ENCODE results near the gene EML4.

Gene EML4

DNA sequence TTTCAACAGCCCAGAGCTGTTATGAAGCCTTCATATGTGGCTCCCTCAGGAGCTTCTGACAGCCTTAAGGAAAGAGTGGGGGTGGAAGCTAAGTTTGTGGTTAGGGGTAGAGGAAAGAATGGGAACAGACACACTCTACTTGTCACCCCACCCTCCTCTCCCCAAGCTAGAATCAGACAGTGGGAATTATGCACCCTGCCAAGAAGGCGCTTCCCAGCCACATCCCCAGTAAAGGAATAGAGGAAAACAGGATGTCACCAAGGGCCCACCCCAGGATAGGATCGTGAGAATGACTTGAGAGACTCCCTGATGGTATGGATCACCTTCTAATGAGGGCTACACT, 32.4 kb upstream of the EML4 start:
- no peak for DNase-seq (ENCODE audit: low read depth in 2 of 3, low spot score in 1 of 3)

DNA sequence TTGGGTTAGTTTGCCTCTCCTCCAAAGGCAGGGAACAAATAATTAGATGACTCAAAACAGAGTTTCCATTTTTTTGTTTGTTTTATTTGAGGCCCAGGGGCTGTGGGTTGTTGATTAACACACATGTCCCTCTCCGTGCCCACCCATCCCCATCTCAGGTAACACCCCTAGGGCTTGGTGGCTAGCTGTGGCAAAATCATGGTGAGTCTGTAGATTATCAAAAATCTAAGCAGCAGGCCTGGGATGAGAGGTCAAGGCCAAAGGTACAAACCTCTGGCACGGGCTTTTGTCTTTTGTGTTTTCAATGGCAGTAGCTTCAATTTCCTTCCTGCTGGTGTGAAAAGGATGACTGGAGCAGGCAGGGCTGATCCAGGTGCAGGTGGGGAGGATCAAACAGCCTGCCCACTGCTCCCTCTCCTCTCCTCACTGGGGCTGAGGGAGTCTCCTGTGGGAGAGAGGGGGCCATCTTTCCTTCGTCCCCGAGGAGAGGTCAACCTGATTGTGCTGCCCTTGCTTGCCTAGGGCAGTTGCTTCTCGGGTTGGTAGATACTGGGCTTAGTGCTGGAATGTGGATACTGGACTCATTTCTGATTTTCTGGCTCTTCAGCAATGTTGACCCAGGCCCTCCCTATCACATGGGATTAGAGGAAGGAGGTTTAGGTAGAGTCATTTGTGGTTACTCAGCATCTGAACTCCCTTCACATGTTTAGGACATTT, 31.9 kb upstream of the EML4 start:
- DNase-seq (ENCODE audit: low read depth in 2 of 3, low spot score in 1 of 3) = no peak

DNA sequence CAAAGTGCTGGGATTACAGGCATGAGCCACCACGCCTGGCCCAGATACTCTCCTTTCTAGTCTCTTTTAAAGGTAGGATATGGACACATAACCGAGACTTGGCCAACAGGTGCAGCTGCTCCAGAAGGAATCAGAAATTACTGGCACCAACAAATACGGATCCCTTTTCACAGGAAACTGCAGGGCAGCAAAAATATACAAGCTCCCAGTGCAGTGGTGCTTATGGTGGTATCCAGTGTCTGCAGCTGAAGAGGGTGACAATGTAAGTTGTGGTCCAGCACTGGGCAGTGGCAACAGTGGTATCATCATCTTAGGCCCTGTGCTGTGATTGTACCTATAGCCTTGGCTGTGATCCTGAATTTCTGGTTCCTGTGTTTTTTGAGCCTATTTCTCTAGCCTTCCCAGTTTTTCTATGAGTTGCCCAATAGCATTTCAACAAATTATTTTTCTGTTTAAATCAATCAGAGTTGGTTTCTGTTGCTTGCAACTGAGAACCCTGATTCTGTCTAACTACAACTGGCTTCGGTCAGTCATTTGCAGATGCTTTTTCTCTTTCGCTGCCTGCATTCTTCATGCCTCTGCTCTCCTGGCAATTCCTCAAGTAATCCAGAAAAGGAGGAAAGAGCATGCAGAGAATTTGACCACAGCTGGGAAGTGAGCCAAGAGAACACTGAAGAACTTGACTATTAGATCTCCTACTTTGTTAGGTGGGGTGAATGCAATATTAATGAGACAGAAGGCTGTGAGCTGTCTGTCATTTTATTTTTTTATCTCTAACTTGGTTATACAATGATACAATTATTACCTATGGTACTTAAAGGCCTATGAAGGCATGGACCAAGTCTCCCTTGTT, 30.8 kb upstream of the EML4 start:
- no peak for DNase-seq (ENCODE audit: low read depth in 2 of 3, low spot score in 1 of 3)

DNA sequence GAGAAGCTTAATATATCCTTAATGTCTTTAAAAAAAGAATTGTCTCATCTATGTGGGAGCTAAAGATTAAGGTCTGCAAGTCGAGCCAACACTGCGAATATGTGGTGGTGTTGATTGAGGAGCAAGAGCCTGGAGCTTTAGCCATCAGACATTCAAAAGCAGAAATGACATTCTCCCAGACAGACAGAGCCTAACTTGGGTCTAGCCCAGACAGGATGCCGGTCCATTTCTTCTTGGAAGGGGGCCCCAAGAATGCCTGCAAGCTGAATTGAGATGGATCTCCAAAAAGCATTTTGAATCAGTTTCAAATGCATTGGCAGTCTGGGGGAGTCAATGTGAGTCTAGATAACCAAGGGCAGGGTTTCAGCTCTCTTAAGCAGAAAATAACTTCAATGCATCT, 30.1 kb upstream of the EML4 start:
- no peak for DNase-seq (ENCODE audit: low read depth in 2 of 3, low spot score in 1 of 3)

DNA sequence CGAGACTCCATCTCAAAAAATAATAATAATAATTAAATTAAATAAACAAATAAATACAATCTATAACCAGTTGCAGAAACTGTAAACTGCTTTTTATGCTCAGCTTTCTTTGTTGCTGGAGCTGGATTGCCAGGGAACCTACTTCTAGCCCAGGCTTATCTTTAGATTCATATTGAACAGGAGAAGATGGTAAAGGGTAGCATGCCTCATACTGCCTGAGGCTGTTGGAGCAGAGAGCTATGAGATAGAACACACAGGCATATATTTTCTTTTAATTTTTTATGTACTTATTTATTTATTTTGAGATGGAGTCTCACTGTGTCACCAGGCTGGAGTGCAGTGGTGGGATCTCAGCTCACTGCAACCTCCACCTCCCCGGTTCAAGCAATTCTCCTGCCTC, 28.7 kb upstream of the EML4 start:
- DNase-seq (ENCODE audit: low read depth in 2 of 3, low spot score in 1 of 3) = no peak

DNA sequence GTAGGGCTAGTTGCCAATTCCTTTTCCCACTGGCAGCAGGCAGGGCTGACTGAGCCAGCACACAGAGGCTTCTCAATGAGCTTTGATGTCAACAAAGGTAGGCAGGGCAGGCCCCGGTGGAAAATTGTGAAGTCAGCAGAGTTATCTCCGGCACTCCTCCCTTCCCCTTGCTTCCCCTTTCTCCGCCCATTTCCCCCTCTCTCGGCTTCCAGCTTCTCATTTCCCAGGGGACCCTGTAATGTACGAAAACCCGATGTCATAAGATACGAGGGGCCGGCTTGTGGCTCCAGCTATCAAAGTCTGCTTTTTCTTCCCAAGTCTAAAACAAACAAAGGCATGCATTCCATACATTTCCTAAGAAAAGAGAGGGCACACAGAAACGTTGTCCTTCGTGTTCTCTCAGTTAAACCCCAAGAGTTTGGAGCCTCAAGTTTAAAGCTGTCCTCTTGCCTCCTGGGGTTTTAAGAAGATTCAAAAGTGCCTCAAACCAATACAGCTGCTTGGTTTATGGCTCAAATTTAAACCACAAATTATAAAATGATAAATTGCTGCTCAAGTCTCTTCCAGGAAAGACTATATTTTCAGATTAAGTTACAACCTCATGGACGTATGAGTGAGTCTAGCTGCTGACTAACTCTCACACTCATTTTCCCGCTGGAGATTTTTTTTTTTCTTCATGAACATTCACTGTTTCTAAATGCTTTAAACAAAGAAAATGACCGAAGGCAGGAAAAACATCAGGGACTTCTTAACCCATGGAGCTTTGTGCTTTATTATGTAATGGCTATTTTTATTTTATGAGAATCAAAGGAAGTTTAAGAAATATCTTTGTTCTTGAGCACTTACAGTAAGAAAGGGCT, 27.2 kb upstream of the EML4 start:
- no peak for DNase-seq (ENCODE audit: low read depth in 2 of 3, low spot score in 1 of 3)

DNA sequence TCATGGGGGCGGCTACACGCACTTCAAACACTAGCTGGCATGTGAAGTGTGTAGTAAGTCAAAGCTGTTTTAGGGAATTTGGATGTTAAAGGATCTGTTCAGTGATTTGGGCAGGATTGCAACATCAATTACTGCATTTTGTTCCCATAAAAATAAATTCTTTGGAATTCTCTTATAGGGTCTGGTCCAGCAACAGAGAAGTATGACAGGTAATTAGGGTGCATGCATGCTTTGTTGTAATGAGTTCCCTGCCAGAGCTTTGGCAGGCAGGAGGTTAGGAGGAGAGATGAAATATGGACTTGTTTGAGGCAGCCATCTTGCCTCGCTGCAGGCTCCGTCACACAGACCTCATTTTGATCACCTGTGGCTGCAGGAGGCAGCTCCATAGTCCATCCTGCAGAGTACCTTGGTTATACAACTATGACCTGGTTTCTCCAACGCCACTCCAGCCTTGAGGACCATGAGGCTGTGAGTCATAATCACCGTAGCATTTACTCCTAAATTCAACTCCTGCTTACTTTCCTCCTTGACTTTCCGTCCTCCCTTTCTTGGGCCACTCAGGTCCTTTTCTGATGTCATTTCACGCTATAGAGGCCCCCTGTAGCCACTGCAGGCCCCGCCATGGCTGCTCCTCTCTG, 26.5 kb upstream of the EML4 start:
- DNase-seq (ENCODE audit: low read depth in 2 of 3, low spot score in 1 of 3) = no peak

DNA sequence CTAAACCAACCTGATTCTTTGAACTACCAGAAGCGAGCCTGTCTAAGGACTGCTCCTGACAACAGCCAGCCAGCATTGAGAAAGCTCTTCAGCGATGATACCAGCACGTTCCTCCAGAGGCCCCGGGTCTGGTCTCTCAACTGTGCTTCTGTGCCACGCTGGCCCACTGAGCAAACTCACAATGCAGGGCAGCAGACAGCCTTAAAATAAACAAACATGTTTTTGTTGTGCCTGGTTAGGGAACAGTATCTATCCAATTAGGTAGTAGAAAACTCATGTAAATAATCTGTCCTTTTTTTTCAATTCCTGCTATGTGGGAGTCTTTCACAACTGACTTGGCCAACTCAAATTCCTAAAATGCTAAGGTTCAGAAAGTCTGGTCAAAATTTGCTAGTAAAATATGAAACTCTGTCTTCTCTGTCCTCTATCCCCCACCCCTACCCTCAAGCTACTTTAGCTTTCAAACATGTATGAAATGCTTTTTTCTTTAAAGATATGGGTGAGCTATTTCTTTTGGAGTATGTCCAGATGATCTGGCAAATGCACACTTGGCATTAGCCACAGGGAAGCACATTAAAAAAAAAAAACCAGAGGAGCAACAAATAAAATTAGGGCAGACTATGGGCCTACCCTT, 21.4 kb upstream of the EML4 start:
- no peak for DNase-seq (ENCODE audit: low read depth in 2 of 3, low spot score in 1 of 3)

DNA sequence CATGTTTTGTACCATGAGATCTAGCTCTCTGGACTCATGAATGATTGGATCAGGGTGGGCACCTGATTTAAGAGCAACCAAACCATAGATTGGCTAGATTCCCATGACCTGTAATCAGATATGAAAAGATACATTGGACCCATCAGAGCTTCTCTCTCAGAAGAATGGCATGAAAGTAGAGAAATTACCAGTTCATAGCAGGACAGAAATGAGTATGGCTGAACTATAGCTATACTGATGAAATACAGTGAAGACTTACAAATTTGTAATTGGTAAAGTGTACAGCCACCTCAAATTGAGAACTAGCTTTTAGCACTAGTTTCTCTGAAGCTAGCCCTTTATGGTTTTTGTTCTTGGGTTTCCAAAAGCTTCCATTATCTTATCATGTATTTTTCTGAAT, 19.0 kb upstream of the EML4 start:
- DNase-seq (ENCODE audit: low read depth in 2 of 3, low spot score in 1 of 3) = no peak

DNA sequence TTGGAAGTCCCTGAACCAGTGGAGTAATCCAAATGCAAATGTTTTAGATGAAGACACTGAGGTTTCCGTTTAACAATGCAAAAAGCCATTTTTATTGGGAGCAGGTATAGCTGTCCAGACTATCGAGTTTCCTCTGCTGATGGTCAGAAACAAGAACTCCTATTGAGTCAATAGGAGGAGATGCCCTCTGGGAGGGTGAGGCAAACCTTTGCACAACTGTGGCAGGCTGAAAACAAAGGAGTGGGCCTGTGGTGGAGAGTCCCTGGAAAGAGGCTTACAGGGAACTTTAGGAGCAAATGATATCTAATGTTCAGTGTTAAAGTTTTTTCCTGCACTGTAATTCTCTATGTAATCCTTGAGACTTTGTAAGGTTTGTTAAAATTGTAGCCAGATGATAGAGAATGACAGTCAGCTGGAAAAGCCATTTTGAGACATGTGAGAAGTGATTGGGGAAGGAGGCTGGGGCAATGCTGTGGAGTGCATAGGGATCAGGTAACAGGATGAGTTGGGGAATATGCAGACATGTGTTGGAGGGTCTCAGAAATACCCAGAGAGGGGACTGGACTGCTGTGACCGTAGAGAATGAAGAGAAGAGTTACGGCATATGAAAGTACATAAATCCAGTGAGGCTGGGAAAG, 15.1 kb upstream of the EML4 start:
- no peak for DNase-seq (ENCODE audit: low read depth in 2 of 3, low spot score in 1 of 3)

DNA sequence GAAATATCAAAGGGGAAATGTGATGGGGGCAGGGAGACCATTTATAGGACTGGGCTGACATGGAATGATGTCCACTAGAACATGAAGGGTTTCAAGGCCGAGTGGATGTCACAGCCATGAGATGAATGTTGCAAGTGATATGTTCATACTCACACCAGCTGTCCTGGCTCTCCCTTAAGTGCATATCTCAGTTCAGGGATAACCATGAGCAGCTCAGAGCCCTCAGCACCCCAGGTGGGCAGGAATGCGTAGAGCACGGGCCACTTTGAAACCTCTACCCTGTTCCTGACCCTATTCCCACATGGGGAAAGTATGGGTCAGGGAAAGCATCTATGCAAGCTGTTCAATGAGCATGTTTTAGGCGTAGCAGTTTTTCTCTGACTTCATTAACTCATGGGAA, 12.4 kb upstream of the EML4 start:
- DNase-seq (ENCODE audit: low read depth in 2 of 3, low spot score in 1 of 3) = no peak

DNA sequence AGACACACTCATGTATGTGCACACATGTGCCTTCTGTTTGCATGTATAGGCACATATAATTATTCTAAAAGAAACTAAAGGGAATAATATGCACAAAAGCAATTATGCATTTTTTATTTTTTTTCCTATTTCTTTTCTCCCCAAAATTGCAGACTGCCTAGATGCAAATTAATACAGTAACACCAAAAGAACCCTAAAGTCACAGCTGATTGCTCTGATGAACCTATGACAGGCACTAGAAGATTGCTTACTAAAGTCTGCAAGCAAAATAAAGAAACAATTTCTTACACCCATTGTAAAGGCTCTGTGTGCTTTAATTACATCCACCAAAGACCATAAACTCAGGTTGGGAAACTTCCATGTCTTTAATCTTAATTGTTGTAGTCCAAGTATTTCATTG, 7.7 kb upstream of the EML4 start:
- DNase-seq (ENCODE audit: low read depth in 2 of 3, low spot score in 1 of 3) = no peak

DNA sequence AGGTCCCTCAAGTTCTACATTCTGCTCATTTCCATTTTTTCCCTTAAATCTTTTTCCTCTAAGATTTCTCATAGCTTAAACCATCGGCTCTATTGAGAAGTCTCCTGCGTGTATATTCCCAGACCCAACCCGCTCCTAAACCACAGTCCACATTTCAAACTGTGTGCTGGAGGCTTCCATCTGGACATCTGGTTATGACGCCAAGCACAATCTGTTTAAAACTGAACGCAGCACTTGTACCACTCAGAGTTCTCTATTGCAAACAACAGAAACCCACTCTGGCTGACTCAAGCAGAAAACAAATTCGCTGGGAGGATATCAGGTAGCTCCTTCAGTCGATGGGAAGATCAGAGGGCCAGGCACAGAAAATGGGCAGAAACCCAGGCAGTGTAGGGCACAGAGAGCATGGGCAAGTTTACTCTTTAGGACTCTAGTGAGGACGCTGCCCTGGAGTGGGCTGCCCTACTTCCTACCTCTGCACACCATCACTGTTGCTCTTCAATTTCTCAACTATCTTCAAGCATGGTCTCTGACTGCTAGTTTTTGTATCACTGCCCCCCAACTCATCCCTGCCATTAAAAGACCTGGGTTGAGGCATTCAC, 5.6 kb upstream of the EML4 start:
- DNase-seq (ENCODE audit: low read depth in 2 of 3, low spot score in 1 of 3) = no peak

DNA sequence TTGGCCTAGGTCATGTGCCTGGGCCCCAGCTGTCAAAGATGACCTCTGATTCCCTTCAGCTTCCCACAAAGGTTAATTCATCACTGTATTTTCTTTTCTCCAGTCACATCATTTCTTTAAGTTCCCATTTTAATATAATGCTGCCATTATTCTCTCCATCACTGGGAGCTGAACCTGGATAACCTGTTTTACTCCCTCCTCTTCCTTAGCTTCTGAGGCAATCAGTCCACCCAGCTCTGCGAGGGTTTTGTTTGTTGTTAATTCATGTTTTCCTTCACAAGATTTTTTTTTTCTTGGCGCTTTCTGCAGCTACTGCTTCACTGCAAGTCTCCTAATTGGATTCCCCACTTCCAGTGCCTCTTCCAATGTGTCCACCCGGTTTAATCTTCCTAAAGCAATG, 5.1 kb upstream of the EML4 start:
- DNase-seq (ENCODE audit: low read depth in 2 of 3, low spot score in 1 of 3) = no peak

DNA sequence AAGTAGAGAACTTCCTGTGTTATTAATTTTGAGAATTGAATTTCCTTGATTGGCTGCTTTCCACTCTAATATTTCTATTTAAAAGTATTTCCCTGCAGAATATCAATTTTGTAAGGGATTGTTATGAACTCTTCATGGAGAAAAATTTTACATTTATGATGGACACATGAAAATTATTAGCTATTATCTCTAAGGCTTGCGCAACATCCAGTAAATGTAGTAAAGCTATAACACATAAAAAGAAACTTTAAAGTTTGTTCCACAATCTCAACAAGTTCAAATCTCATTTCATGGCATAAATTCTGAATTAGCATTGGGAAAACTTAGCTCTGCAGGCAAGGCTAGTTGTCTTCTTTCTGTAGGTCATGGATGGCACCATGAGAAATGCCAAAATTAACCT, 4.2 kb upstream of the EML4 start:
- DNase-seq (ENCODE audit: low read depth in 2 of 3, low spot score in 1 of 3) = no peak

DNA sequence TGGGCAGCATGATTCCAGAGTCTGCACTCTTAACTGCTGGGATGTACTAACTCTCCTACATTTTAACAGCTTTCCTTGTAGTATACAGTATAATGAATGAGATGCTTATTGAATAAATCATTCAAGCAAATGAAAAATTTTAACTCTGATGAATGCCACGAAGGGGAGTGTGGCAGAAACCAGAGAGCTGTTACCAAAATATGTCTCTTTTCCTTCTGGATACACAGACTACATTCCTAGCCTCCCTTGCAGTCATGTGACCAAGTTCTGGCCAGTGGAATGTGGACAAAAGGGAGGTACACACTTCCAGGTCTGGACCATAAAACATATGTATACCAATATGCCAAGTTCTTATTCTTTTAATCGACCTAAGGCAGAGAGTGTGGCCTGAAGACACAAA, 1.7 kb upstream of the EML4 start:
- DNase-seq (ENCODE audit: low read depth in 2 of 3, low spot score in 1 of 3) = no peak

DNA sequence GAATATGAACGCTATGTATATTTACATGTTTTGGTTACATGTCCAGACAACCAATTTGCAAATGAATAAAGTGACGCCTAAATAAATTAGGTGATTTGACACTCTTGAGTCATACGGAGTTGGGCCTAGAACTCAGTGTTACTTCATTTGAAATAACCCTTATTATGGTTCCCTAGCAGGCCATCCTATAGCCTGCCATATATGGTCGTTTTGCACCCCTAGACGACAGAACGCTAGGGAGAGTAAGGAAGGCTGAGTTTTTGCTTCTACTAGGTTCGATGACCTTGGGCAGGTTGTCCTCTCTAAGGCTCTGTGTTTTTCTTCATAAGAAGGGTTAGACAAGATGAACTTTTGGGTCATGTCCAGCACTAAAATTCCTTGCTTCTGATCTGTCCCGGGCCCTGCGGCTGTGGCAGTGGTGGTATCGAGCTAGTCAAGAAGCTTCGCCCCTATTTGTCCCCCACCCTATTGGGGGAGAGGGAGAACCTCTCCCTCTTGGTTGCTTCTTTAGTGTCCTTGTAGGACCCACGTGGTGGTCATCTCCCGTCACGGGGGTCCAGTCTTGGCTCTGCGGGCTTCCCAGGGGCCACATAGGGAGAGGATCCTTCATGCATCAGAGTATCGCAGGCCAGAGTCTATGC, 574 bp upstream of the EML4 start:
- DNase-seq (ENCODE audit: low read depth in 2 of 3, low spot score in 1 of 3) = no peak

DNA sequence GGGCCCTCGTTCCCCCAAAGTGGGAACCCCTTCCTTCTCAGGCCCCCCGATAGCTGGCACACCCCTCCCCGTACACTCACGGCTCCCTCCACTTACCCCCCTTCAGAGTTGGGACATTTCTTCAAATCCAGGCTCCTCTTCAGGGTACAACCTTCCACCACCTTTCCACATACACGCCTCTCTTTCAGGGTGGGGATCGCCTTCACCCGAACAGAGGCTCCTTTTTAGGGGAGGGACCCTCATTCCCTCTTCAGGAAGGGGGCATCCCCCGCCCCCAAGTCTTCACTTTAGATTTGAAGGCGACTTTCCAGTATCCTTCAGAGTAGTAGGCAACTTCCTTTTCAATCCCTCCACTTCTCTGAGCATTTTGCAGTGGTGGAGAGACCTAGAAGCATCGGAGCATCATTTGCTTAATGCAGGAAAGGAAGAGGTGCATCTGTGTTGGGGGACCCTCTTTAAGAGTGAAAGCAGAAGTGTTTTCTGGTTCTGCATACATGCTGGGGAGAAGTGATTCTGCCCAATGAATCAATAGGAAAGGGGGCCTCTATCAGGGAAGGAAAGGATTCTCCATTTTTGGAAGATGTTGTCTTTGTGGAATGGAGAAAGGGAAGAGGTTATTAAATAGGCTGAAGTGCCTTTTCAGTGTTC, 845 bp downstream of the EML4 start:
- DNase-seq (ENCODE audit: low read depth in 2 of 3, low spot score in 1 of 3) = no peak

Measured in stimulated activated CD4-positive, alpha-beta T cell treated with anti-CD3 and anti-CD28 coated beads, Interleukin-12 subunit alpha, Interleukin-12 subunit beta, amount 100 ng/mL, for 48 hours (primary cell).